Stomach (tissue), 4 donors: Measurements from ENCODE around the gene DLG5.

Source experiments
- CTCF ChIP-seq, 7 experiments: fragments of 450-650 bp in 4 of 7; fragments of 200-600 bp in 3 of 7; sonication (generic) in 3 of 7; IDR thresholded peaks; one replicate each; pipeline ENCODE4 v1.5.1; 2016 to 2019; ENCODE audit warnings: antibody characterized with exemption in 7 of 7, control low read depth in 2 of 7, mild to moderate bottlenecking in 1 of 7
- EP300 ChIP-seq: sonication (generic); formaldehyde crosslinking; IDR thresholded peaks from one replicate; pipeline ENCODE4 v1.6.1; 2017; ENCODE audit warnings: antibody characterized with exemption
- POLR2A ChIP-seq, 4 donors: fragments of 450-650 bp; IDR thresholded peaks; one replicate each; pipeline ENCODE4 v1.6.1; 2016; ENCODE audit warnings: antibody characterized with exemption in 4 of 4, control low read depth in 2 of 4, mild to moderate bottlenecking in 1 of 4, moderate library complexity in 1 of 4
- POLR2AphosphoS5 ChIP-seq, 3 donors: sonication (generic); formaldehyde crosslinking; IDR thresholded peaks; one replicate each; pipeline ENCODE4 v1.6.1; 2016; ENCODE audit warnings: antibody characterized with exemption in 3 of 3

- TF ChIP-seq POLR2A (IDR thresholded peaks at IDR 0.05) = no peak
- no peak for TF ChIP-seq POLR2AphosphoS5 (IDR thresholded peaks at IDR 0.05)
- no peak for TF ChIP-seq CTCF (IDR thresholded peaks at IDR 0.05)
- TF ChIP-seq EP300 = no peak
These were observed 28.6 kb upstream of the DLG5 start for GRCh38 chr10:77955136-77955535.
